Tibial artery (tissue), 4 donors: ENCODE measurements around the gene SORT1.

Experiments
- DNase-seq, 2 donors: peaks; one replicate each; pipeline ENCODE4 v3.0.0-alpha.2; 2019
- H3K27ac ChIP-seq, 2 donors: fragments of 200-600 bp; sonication (generic) in 1 of 2; 1 replicate in 1 of 2; 2 replicates in 1 of 2; pipeline ENCODE4 v1.5.1; 2018 to 2019; ENCODE audit warnings: mild to moderate bottlenecking in 1 of 2
- H3K27me3 ChIP-seq, 2 donors: fragments of 200-600 bp; sonication (generic) in 1 of 2; one replicate each; pipeline versions ENCODE4 v1.5.1 to v1.6.0; 2016 to 2019
- H3K36me3 ChIP-seq, 3 donors: fragments of 200-600 bp; sonication (generic) in 2 of 3; one replicate each; pipeline ENCODE4 v1.5.1; 2016 to 2019; ENCODE audit warnings: mild to moderate bottlenecking in 2 of 3
- H3K4me1 ChIP-seq, 4 donors: fragments of 200-600 bp; sonication (generic) in 2 of 4; 1 replicate in 3 of 4; 2 replicates in 1 of 4; pipeline ENCODE4 v1.5.1; 2016 to 2019
- H3K4me3 ChIP-seq, 2 donors: fragments of 200-600 bp; sonication (generic) in 1 of 2; 1 replicate in 1 of 2; 2 replicates in 1 of 2; pipeline ENCODE4 v1.5.1; 2018 to 2019; ENCODE audit warnings: mild to moderate bottlenecking in 2 of 2
- H3K9me3 ChIP-seq, 3 donors: fragments of 200-600 bp; sonication (generic) in 1 of 3; one replicate each; pipeline ENCODE4 v1.5.1; 2016 to 2019
- intact Hi-C: fragments of 100-400 bp; cut with DNase I; formaldehyde crosslinking; loops from one replicate; pipeline ENCODE4 v1.15.0; 2023; ENCODE audit warnings: low total_unique reads
- TF ChIP-seq, protein P1 (sequence below), 2 experiments: fragments of 200-600 bp in 1 of 2; fragments of 450-650 bp in 1 of 2; IDR thresholded peaks; one replicate each; pipeline ENCODE4 v1.5.1; 2017 to 2019; ENCODE audit warnings: antibody characterized with exemption in 2 of 2, mild to moderate bottlenecking in 1 of 2, moderate library complexity in 1 of 2

SORT1 gene

DNA sequence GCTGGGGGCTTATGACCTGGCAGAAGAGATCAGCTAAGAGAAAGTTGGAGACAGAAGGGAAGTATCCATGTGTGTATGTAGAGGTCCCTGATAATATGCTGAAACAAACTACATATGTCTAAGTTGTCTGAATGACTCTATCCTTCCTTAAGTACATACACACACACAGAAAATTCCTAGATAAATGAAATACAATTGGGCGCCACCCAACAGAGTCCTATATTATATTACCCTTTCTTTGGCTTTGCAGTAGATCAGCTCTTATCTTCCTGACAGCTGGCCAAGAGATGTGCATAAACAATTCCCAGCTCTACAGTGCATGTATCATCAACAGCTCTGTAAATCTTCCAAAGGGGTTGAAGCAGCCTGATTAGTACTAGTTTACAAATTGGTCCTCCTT, 40.1 kb downstream of the SORT1 start:
- H3K4me3 ChIP-seq, result no peak overlapping the region
- peaks cover 4 to 93% (median 25%) of the 10 kb centered on the region in 4 donors for H3K4me1 ChIP-seq
- H3K36me3 ChIP-seq, result peaks cover 20 to 30% (median 26%) of the 10 kb centered on the region in 3 donors
- no peaks in the 10 kb centered on the region for H3K27me3 ChIP-seq
- no peaks in the 10 kb centered on the region for H3K9me3 ChIP-seq
- TF ChIP-seq, protein P1, sequence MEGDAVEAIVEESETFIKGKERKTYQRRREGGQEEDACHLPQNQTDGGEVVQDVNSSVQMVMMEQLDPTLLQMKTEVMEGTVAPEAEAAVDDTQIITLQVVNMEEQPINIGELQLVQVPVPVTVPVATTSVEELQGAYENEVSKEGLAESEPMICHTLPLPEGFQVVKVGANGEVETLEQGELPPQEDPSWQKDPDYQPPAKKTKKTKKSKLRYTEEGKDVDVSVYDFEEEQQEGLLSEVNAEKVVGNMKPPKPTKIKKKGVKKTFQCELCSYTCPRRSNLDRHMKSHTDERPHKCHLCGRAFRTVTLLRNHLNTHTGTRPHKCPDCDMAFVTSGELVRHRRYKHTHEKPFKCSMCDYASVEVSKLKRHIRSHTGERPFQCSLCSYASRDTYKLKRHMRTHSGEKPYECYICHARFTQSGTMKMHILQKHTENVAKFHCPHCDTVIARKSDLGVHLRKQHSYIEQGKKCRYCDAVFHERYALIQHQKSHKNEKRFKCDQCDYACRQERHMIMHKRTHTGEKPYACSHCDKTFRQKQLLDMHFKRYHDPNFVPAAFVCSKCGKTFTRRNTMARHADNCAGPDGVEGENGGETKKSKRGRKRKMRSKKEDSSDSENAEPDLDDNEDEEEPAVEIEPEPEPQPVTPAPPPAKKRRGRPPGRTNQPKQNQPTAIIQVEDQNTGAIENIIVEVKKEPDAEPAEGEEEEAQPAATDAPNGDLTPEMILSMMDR (IDR thresholded peaks at IDR 0.05), result no peak
- H3K27ac ChIP-seq, result peak overlapping the region in 1 of 2 donors; percentile 54
- intact Hi-C loops, result loop anchor here (10.0 kb wide), 1 partner anchor 73 kb away; the partner anchor contains the start of gene PSRC1
- no peak for DNase-seq

DNA sequence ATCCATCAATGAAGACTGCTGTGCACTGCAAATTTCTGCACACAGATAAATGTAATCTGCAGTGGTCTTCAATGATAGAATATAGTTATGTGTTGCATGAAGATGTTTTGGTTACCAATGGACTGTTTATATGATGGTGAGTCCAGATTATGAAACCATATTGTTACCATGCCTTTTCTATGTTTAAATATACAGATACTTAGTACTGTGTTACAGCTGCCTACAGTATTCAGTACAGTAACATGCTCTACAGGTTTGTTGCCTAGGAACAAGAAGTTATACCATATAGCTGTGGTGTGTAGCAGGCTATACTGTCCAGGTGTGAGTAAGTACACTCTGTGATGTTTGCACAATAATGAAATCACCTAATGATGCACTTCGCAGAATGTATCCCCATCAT, 40.8 kb downstream of the SORT1 start:
- H3K27me3 ChIP-seq, result no peaks in the 10 kb centered on the region
- intact Hi-C loops, result loop anchor here (10.0 kb wide), 1 partner anchor 72 kb away; the partner anchor contains the start of gene PSRC1
- H3K9me3 ChIP-seq, result no peaks in the 10 kb centered on the region
- H3K4me1 ChIP-seq, result peaks cover 4 to 88% (median 20%) of the 10 kb centered on the region in 4 donors
- H3K4me3 ChIP-seq, result no peak overlapping the region
- peak overlapping the region in 1 of 2 donors; percentile 68 for H3K27ac ChIP-seq
- H3K36me3 ChIP-seq, result peaks cover 24 to 36% (median 33%) of the 10 kb centered on the region in 3 donors
- no peak for DNase-seq
- TF ChIP-seq, protein P1 (IDR thresholded peaks at IDR 0.05), result no peak

DNA sequence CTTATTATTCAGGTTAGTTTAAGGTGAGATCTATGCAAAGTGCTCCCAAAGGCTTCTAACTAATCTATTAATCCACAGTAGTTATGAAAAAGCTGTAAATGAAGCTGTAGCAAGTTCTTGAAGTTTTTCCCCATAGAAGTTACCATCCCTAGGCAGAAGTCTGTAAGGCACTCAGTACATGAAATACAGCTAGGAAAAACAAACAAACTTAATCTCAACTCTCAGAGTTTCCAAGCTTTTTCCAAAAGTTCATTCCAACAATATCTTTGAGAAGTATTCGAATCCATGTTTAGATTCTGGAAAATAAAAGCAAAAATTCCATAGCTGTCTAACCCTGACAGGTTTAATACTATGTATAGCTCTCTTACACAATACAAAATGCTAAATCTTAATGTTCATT, 41.2 kb downstream of the SORT1 start:
- Histone ChIP-seq H3K4me1 (peaks cover 4 to 85% (median 18%) of the 10 kb centered on the region in 4 donors), H3K36me3 (peaks cover 28 to 40% (median 37%) of the 10 kb centered on the region in 3 donors), H3K9me3 (no peaks in the 10 kb centered on the region), H3K27me3 (no peaks in the 10 kb centered on the region), H3K4me3 (no peak overlapping the region), H3K27ac (peak overlapping the region; percentile 56 to 68)
- intact Hi-C loops, result loop anchor here (10.0 kb wide), 1 partner anchor 72 kb away; the partner anchor contains the start of gene PSRC1
- DNase-seq, result no peak
- TF ChIP-seq, protein P1 (IDR thresholded peaks at IDR 0.05), result no peak

DNA sequence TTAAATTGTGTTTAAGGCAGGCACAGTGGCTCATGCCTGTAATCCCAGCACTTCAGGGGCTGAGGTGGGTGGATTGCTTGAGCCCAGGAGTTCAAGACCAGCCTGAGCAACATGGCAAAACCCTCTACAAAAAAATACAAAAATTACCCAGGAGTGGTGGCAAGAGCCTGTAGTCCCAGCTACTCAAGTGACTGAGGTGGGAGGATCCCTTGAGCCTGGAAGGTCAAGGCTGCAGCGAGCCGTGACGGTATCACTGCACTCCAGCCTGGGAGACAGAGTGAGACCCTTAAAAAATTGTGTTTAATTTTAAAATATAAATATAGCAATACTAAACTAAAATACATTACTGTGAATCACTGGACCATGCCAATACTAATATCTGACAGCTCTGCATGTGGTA, 42.8 kb downstream of the SORT1 start:
- H3K27me3 ChIP-seq, result no peaks in the 10 kb centered on the region
- TF ChIP-seq, protein P1 (IDR thresholded peaks at IDR 0.05), result no peak
- H3K4me1 ChIP-seq, result peaks cover 4 to 80% (median 14%) of the 10 kb centered on the region in 4 donors
- intact Hi-C loops, result loop anchor here (5.0 to 10.0 kb wide), 2 partner anchors 42 to 70 kb away; partner anchors contain the start of genes PSRC1 and SORT1
- H3K9me3 ChIP-seq, result no peaks in the 10 kb centered on the region
- peak overlapping the region; percentile 30 to 68 for H3K27ac ChIP-seq
- no peak overlapping the region for H3K4me3 ChIP-seq
- DNase-seq, result no peak
- peaks cover 44 to 56% (median 53%) of the 10 kb centered on the region in 3 donors for H3K36me3 ChIP-seq

DNA sequence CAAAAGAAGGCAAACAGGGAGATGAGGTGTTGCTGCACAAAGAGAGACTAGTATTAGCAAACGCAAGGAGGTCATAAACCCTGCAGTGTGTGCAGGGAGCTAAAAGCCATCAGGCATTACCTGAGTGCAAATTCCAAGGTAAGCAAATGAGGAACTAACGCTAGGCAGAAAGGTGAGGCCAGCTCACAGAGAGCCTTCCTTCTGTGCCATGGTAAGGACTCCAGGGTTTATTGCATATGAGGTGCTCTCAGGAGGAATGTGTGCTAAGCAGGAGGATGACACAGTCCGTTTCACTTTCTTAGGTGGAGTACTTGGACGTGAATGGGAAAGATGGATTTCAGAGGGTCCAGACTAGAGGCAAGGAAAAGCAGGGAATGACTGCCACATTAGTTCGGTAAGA, 46.3 kb downstream of the SORT1 start:
- H3K36me3 ChIP-seq, result peaks cover 72 to 86% (median 82%) of the 10 kb centered on the region in 3 donors
- intact Hi-C loops, result loop anchor here (5.0 to 10.0 kb wide), 2 partner anchors 46 to 67 kb away; partner anchors contain the start of genes PSRC1 and SORT1
- no peak overlapping the region for H3K27ac ChIP-seq
- DNase-seq, result no peak
- peaks cover 4 to 51% (median 8%) of the 10 kb centered on the region in 4 donors for H3K4me1 ChIP-seq
- H3K9me3 ChIP-seq, result no peaks in the 10 kb centered on the region
- H3K27me3 ChIP-seq, result no peaks in the 10 kb centered on the region
- H3K4me3 ChIP-seq, result no peak overlapping the region
- TF ChIP-seq, protein P1 (IDR thresholded peaks at IDR 0.05), result no peak
